Osteoblast (primary cell): ENCODE results near the gene JAZF1. TPM values are rescaled to one million over a fixed set of nuclear protein-coding genes. Genes with fewer than 3 reads are reported as not detected.

Source experiments
- DNase-seq: peaks from one replicate; pipeline ENCODE4 v3.0.0; 2011; ENCODE audit warnings: low spot score, mixed read lengths; ENCODE audit not compliant: insufficient read length; ENCODE audit errors: missing footprints
- H2AFZ ChIP-seq: 2 replicates; pipeline ENCODE4 v1.6.0; 2011; ENCODE audit warnings: mild to moderate bottlenecking, low read length
- H3K27ac ChIP-seq: 2 replicates; pipeline ENCODE4 v1.5.1; 2011; ENCODE audit warnings: mild to moderate bottlenecking, low read depth, low read length, moderate library complexity
- H3K27me3 ChIP-seq: 2 replicates; pipeline ENCODE4 v1.6.0; 2012; ENCODE audit warnings: mild to moderate bottlenecking, control low read depth, inconsistent platforms, low read length, moderate library complexity; ENCODE audit not compliant: insufficient read depth
- H3K36me3 ChIP-seq: 2 replicates; pipeline ENCODE4 v1.5.1; 2011; ENCODE audit warnings: mild to moderate bottlenecking, low read length, control low read depth, moderate library complexity; ENCODE audit not compliant: insufficient read depth
- H3K4me1 ChIP-seq: 2 replicates; pipeline ENCODE4 v1.5.1; 2011; ENCODE audit warnings: mild to moderate bottlenecking, low read length, control low read depth, moderate library complexity; ENCODE audit not compliant: insufficient read depth
- H3K4me2 ChIP-seq: 2 replicates; pipeline ENCODE4 v1.6.0; 2011; ENCODE audit warnings: mild to moderate bottlenecking, low read length; ENCODE audit not compliant: insufficient read depth
- H3K4me3 ChIP-seq: fragments of 200-600 bp; sonication (generic); 3 replicates; pipeline ENCODE4 v1.5.1; 2012; ENCODE audit warnings: mild to moderate bottlenecking, low read length, inconsistent platforms; ENCODE audit not compliant: insufficient read depth
- H3K79me2 ChIP-seq: 2 replicates; pipeline ENCODE4 v1.6.0; 2012; ENCODE audit warnings: mild to moderate bottlenecking, low read length, control low read depth, inconsistent platforms; ENCODE audit not compliant: insufficient read depth
- H3K9me3 ChIP-seq: 2 replicates; pipeline ENCODE4 v1.5.1; 2011; ENCODE audit warnings: low read depth, low read length, control low read depth
- H4K20me1 ChIP-seq: 2 replicates; pipeline ENCODE4 v1.6.0; 2012; ENCODE audit warnings: mild to moderate bottlenecking, low read length, control low read depth; ENCODE audit not compliant: insufficient read depth
- total RNA-seq: library from RNA; depleted of rRNA; stranded (reverse); fragments of >200 nt; gene quantifications from 2 replicates; pipeline ENCODE4 v1.2.3, GENCODE V29; 2012
- TF ChIP-seq, protein P1 (sequence below): IDR thresholded peaks from 2 replicates; pipeline ENCODE4 v1.5.1; 2011; ENCODE audit warnings: mild to moderate bottlenecking, low read depth, low read length, moderate library complexity; ENCODE audit errors: extremely low read depth

The JAZF1 gene
- total RNA-seq, 1 donor, result 15.9 TPM

DNA sequence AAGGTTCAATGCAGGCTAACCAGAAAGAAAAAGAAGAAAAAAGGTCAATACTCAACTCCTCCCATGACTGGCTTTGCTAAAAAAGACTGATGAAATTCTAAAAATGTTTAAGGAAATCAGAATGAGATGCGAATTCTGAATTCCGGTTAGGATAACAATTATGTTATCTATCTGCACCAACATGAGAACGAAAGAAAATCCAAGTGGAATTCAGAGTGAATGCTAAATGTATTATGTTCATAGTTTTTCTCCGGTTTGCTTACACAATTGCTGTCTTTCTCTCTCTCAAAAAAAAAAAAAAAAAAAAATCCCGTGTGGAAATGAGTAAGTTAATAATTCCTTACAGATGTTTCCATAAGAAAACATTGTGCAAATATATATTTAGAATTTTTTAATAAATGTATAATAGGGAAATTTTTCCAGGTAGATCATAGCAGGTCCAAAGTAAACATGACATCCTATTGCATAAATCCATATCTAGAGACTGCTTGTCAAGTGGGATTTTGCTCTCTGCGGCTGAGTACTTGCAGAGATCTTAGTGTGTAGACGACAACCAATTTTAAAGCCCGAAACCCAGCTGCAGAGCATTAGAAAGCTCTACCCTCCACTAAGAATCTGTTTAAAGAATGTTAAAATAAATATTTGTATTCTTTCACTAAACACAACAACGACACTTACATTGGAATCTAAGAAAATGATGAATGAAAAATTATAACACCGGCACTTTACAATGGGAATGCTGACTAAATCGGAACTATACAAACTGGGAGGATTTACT, 104.0 kb downstream of the JAZF1 start:
- Histone ChIP-seq H4K20me1 (peaks cover 10% of the 10 kb centered on the region), H3K79me2 (peaks cover 33% of the 10 kb centered on the region), H3K9me3 (no peaks in the 10 kb centered on the region), H3K4me3 (no peak overlapping the region), H2AFZ (no peak overlapping the region), H3K4me1 (peaks cover 10% of the 10 kb centered on the region), H3K36me3 (no peaks in the 10 kb centered on the region), H3K27me3 (no peaks in the 10 kb centered on the region), H3K4me2 (no peak overlapping the region), H3K27ac (no peak overlapping the region)
- DNase-seq, result no peak
- TF ChIP-seq, protein P1, sequence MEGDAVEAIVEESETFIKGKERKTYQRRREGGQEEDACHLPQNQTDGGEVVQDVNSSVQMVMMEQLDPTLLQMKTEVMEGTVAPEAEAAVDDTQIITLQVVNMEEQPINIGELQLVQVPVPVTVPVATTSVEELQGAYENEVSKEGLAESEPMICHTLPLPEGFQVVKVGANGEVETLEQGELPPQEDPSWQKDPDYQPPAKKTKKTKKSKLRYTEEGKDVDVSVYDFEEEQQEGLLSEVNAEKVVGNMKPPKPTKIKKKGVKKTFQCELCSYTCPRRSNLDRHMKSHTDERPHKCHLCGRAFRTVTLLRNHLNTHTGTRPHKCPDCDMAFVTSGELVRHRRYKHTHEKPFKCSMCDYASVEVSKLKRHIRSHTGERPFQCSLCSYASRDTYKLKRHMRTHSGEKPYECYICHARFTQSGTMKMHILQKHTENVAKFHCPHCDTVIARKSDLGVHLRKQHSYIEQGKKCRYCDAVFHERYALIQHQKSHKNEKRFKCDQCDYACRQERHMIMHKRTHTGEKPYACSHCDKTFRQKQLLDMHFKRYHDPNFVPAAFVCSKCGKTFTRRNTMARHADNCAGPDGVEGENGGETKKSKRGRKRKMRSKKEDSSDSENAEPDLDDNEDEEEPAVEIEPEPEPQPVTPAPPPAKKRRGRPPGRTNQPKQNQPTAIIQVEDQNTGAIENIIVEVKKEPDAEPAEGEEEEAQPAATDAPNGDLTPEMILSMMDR, result no peak

DNA sequence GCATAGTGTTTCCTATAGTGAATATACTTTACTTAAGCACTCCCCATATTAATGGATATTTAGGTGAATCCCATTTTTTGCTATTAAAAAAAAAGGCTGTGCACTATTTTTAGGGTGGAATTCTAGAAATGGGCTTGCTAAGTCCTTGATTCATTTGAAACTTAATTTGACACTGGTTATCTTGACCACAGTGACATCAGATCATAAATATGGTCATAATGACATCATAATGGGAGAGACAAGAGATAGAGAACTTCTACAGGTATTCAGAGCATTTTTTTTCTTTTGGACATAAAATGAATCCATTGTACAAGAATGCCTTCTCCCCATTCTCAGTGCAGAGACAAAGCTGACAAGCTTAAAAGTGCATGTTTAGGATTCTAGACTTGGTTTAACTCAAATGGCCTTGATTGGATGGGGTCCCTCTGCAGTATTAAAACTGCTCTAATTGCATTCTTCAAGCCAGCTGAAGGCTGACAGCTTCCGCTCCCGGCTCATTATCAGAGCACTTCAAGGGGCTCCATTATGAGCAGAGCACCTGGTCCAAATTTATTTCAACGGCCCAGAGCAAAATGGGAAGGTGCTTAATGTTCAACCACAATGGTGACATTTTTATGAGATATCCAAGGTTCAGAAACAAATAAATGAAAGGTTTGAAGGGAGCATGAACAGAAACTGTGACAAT, 104.8 kb downstream of the JAZF1 start:
- no peak for DNase-seq
- Histone ChIP-seq H3K4me2 (no peak overlapping the region), H3K36me3 (no peaks in the 10 kb centered on the region)

DNA sequence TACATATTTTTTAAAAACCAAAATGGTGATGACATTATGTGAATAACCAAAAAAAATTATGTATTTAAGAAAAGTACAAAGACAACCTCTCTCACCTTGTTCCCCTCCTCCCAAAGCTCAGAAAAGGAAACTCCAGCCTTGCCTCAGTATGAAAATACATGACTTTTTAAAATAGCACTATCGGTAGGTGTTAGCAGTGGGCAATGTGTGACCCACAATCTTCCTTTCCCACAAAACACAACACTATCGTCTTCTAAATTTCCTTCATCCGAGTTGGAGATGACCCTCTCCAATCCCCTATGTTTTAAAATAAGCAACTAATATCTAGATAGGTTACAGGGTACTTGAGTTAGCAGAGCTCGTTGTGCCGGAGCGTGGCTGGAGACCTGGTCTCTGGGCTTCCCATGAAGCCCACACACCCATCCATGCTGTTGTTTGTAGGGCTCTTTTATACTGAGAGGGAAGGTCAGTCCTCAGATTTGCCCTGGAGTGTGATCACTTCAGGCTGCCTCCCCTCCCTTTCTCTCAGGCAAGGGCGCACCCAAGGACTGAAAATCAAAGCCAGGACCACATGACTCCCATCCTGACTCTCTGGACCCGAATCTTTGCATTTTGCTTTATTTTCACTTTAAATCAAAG, 107.6 kb downstream of the JAZF1 start:
- H2AFZ ChIP-seq, result no peak overlapping the region
- no peak overlapping the region for H3K4me2 ChIP-seq
- H3K27ac ChIP-seq, result no peak overlapping the region
- H4K20me1 ChIP-seq, result peaks cover 15% of the 10 kb centered on the region
- no peak for DNase-seq
- no peaks in the 10 kb centered on the region for H3K27me3 ChIP-seq
- H3K4me3 ChIP-seq, result no peak overlapping the region
- no peaks in the 10 kb centered on the region for H3K36me3 ChIP-seq
- TF ChIP-seq, protein P1, result no peak
- H3K9me3 ChIP-seq, result no peaks in the 10 kb centered on the region
- peaks cover 24% of the 10 kb centered on the region for H3K4me1 ChIP-seq
- peaks cover 46% of the 10 kb centered on the region for H3K79me2 ChIP-seq

More for the DNA sequence above, 104.8 kb downstream of the JAZF1 start:
- no peaks in the 10 kb centered on the region for H3K9me3 ChIP-seq
- no peak overlapping the region for H3K27ac ChIP-seq
- no peak overlapping the region for H3K4me3 ChIP-seq
- H4K20me1 ChIP-seq, result peaks cover 13% of the 10 kb centered on the region
- no peaks in the 10 kb centered on the region for H3K27me3 ChIP-seq
- TF ChIP-seq, protein P1, result no peak
- H3K4me1 ChIP-seq, result peaks cover 8% of the 10 kb centered on the region
- H2AFZ ChIP-seq, result no peak overlapping the region
- H3K79me2 ChIP-seq, result peaks cover 32% of the 10 kb centered on the region

DNA sequence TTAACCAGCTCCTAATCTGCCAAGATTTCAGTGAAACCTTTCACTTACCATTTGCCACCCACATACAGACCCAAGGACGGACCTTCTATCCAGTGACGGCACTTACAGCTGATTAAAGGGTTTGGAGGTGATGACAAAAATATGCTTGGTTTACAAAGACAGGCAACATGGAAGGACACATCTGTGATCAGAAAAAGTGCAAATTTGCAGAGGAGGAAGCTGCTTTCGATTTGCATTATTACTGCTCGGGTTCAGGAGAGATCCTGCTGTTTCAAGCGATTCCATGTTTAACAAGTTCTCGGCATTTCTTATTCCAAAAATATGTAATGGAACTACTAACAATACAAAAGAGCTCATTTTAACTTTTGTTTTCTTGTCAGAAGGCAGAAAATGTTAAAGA, 109.0 kb downstream of the JAZF1 start:
- Histone ChIP-seq H3K27ac (peak overlapping the region; percentile 54), H3K4me2 (peak overlapping the region; percentile 93), H3K9me3 (no peaks in the 10 kb centered on the region), H4K20me1 (peaks cover 10% of the 10 kb centered on the region), H2AFZ (peak overlapping the region; percentile 56), H3K4me3 (peak overlapping the region; percentile 65), H3K27me3 (no peaks in the 10 kb centered on the region), H3K4me1 (peaks cover 27% of the 10 kb centered on the region), H3K36me3 (no peaks in the 10 kb centered on the region), H3K79me2 (peaks cover 49% of the 10 kb centered on the region)
- no peak for DNase-seq
- TF ChIP-seq, protein P1, result no peak
